Measurements from ENCODE around the gene BCOR.

- TF ChIP-seq, protein P1, sequence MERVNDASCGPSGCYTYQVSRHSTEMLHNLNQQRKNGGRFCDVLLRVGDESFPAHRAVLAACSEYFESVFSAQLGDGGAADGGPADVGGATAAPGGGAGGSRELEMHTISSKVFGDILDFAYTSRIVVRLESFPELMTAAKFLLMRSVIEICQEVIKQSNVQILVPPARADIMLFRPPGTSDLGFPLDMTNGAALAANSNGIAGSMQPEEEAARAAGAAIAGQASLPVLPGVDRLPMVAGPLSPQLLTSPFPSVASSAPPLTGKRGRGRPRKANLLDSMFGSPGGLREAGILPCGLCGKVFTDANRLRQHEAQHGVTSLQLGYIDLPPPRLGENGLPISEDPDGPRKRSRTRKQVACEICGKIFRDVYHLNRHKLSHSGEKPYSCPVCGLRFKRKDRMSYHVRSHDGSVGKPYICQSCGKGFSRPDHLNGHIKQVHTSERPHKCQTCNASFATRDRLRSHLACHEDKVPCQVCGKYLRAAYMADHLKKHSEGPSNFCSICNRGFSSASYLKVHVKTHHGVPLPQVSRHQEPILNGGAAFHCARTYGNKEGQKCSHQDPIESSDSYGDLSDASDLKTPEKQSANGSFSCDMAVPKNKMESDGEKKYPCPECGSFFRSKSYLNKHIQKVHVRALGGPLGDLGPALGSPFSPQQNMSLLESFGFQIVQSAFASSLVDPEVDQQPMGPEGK (CRISPR knock-in tag; IDR thresholded peaks at IDR 0.05; ENCODE audit: borderline replicate concordance): no peak
- TF ChIP-seq TOX (CRISPR knock-in tag; IDR thresholded peaks at IDR 0.05; ENCODE audit: borderline replicate concordance) (no peak), RARB (CRISPR knock-in tag; IDR thresholded peaks at IDR 0.05) (no peak), PPARA (CRISPR knock-in tag; IDR thresholded peaks at IDR 0.05; ENCODE audit: borderline replicate concordance) (no peak), ZC3H10 (CRISPR knock-in tag; IDR thresholded peaks at IDR 0.05) (no peak), ZFP30 (CRISPR knock-in tag; IDR thresholded peaks at IDR 0.05) (no peak), GLIS3 (CRISPR knock-in tag; IDR thresholded peaks at IDR 0.05) (no peak)
- TF ChIP-seq, protein P2, sequence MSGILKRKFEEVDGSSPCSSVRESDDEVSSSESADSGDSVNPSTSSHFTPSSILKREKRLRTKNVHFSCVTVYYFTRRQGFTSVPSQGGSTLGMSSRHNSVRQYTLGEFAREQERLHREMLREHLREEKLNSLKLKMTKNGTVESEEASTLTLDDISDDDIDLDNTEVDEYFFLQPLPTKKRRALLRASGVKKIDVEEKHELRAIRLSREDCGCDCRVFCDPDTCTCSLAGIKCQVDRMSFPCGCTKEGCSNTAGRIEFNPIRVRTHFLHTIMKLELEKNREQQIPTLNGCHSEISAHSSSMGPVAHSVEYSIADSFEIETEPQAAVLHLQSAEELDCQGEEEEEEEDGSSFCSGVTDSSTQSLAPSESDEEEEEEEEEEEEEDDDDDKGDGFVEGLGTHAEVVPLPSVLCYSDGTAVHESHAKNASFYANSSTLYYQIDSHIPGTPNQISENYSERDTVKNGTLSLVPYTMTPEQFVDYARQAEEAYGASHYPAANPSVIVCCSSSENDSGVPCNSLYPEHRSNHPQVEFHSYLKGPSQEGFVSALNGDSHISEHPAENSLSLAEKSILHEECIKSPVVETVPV (CRISPR knock-in tag; IDR thresholded peaks at IDR 0.05): no peak
Measured at GRCh38 chrX:40064055-40064597, 33.6 kb downstream of the BCOR start.

Data from SK-N-SH treated with all-trans-retinoic acid at 6 μM for 48 hours (cell line).